Smooth muscle cell of the coronary artery (primary cell): ENCODE measurements around the gene CCHCR1. TPM values are rescaled to one million over a fixed set of nuclear protein-coding genes. Genes with fewer than 3 reads are reported as not detected.

ENCODE experiments used
- total RNA-seq: library from RNA; depleted of rRNA; stranded (reverse); fragments of >200 nt; gene quantifications from 2 replicates; pipeline ENCODE4 v1.2.3, GENCODE V29; 2014; ENCODE audit warnings: low replicate concordance

Gene CCHCR1, protein sequence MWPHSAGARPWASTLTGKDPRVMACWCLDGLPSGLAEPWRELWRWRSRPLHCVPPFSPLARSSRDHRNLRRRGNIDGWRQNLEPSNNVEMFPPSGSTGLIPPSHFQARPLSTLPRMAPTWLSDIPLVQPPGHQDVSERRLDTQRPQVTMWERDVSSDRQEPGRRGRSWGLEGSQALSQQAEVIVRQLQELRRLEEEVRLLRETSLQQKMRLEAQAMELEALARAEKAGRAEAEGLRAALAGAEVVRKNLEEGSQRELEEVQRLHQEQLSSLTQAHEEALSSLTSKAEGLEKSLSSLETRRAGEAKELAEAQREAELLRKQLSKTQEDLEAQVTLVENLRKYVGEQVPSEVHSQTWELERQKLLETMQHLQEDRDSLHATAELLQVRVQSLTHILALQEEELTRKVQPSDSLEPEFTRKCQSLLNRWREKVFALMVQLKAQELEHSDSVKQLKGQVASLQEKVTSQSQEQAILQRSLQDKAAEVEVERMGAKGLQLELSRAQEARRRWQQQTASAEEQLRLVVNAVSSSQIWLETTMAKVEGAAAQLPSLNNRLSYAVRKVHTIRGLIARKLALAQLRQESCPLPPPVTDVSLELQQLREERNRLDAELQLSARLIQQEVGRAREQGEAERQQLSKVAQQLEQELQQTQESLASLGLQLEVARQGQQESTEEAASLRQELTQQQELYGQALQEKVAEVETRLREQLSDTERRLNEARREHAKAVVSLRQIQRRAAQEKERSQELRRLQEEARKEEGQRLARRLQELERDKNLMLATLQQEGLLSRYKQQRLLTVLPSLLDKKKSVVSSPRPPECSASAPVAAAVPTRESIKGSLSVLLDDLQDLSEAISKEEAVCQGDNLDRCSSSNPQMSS
- 13.1 and 14.2 TPM in 2 replicates for total RNA-seq

DNA sequence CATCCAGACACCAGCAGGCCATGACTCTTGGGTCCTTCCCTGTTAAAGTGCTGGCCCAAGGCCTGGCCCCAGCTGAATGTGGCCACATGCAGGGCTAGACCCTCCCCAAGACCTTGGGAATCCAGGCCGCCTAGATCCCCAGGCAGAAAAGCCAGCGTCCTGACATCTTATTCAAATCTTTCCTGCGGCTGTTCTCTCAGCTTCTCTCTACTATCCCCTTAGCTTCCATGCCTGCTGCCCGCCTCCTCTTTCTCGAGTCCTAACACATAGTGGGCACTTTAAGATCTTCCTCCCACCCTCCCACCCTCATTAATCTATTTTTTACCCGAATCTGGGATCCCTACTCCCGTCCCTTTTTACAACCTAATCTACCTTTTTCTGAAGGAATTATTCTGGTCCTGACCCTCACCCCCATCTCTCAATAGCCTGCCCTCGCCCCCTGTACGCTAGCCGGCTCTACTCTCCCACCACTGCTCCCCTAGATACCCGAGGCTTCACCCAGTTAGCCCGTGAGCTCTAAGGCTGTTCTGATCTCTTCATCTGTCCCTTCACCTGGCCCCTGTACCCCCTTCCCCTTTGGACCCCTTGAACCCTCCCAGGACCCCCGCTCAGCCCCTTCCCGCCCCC lies at the start of gene CCHCR1:
CCHCR1 (minus strand) TSS at position 290 of the 627 bp plus-strand sequence; CDS start at position 88, 202 bp downstream.

DNA sequence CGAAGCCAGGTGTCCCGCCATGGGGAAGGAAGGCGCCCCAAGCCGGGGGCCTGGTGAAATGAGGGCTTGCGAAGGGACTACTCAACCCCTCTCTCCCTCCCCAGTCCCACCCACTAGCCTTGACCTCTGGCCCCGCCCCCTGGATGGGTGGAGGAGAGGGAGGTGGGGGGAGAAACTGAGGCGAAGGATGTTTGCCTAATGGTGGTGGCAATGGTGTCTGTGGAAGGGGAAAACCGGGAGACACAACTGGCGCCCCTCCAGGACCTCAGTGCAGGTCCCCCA lies 12.9 kb upstream of the CCHCR1 start, which contains the start of gene POU5F1:
POU5F1 (minus strand) TSS at position 83 of the 282 bp plus-strand sequence; CDS start at position 21, 62 bp downstream.

DNA sequence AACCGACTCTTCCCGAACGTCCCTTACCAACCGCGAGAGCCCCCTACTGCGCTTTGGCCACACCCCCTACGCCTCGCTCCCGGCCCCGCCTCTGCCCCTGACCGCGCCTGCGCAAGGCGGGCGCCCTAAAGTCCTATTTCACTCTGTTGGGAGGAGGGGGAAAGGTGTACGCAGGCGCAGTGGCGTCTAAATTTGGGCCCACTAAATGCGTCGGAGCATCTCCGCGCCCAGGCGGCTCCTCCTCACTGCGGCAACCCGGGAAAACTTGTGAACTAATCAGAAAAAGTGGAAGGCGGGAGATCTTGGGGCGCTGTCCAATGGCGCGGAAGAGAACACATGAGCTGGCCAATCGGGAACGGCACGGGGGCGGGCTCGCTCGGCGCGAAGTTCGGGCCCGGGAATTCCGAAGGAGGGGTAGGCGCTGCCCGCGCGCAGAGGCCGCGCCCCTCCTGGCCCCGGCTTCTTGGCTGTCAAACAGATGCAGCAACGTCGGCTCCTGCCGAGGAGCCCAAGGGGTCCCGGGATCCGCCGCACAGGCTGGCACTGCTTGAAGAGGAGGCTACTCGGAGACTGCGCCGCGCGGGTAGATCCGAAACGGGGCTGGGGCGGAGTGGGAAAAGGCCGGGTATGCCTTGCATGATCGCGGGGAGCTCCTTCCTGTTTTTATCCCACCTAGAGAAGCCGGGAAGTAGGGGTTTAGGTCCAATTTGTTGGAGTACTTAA lies 699 bp upstream of the CCHCR1 start, which contains the start of gene TCF19:
TCF19 (plus strand) TSS at position 450 of the 723 bp plus-strand sequence. CDS start 881 bp downstream, outside the sequence.

DNA sequence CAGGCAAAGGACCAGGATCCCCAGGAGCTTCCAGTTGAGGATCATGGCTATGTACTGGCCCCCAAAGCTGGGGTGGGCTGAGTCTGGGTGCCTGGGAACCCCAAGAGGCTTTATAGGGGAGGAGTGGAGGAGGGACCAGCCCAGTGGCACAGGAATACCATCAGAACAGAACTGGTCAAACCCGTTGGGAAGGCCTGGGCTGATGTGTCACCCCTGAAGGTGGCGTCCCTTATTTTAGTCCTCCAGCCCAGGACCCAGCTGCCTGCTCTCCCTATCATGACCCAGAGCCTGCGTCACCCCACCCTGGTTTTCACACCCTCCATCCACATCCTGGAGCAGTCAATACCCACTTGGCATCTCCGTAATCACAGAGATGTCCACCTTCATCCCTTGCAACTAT lies 18.6 kb downstream of the CCHCR1 start, which contains the start of gene PSORS1C2:
PSORS1C2 (minus strand) TSS at position 85 of the 400 bp plus-strand sequence; CDS start at position 45, 40 bp downstream.

DNA sequence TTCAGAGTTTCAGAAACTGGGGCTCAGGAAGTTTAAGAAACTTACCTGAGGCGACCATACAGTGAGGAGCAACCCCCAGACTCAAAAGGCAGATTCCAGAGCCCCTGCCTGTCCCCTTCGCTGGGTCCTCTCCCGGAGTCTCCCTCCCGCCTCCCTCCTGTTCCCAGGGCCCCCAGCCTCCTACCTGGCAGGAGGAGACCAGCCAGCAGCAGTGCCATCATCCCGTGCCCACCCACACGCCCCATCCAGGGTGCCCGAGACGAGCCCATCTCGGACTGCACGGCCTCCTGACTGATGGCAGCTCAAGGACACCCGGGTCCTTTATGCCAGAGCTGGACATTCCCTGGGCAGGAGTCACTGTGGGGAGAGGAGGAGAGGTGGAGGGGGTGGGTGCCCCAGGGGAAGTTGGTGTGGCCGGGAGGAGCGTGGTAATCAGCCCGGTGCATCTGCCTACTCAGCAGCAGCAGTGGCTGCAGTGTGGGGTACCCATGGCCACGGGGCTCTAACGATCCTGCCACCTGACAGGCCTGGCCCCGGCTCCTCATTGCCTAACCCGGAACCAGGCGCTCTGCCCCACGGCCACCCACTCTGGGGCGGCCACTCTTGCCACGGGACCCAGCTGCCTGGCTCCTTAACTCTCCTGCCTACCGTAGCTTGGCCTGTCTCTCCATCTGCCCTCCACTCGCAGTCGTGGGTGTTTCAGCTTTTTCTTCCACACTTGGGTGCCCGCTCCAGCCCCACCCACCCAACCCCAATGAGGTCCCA lies 37.3 kb downstream of the CCHCR1 start, which contains the start of gene CDSN:
CDSN (minus strand) TSS at position 296 of the 765 bp plus-strand sequence; CDS start at position 269, 27 bp downstream.

DNA sequence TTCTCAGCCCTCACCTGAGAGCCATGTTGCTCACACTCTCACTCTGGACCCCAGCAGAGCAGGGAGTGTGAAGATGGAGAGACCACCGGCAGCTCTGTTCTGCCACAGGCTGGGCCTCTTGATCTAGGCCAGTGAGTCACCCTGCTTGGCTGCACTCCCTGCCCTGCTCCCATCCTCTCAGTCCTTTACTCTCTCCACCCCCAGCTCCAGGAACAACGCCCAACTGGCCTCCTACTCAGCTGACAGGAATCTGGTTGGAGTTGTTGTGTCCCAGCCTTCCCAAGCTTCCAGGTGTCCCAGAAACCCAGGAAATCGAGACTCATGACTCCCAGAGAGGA lies 43.1 kb downstream of the CCHCR1 start, which contains the start of gene PSORS1C1:
PSORS1C1 (plus strand) TSS at position 260 of the 338 bp plus-strand sequence. CDS start 14,833 bp downstream, outside the sequence.

DNA sequence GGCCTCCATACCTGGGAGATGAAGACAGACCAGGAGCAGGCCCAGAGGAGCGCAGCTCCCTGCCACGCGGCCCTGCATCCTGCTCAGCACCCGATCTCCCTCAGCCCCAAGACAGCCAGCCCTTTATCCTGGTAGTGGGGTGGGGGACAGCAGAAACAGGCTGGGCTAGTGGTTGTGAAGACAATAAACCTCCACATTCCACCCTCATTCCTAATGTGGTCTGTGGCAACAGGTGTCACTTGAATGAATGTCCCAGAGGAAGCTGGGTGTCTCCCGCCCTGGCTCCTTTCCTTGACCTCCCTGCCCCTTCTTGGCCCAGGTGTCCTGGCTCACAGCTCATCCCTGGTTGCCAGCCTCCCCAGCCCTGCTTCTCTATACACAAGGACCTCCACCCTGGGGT lies 45.1 kb downstream of the CCHCR1 start, which contains the start of gene C6orf15:
C6orf15 (minus strand) TSS at position 98 of the 400 bp plus-strand sequence; CDS start at position 78, 20 bp downstream.

Other genes with a start within 250 kb of the CCHCR1 start
- 8.4 and 11.7 TPM in 2 replicates for gene GTF2H4, start 249.6 kb downstream of the CCHCR1 start, total RNA-seq
- gene VARS2, start 243.6 kb downstream of the CCHCR1 start, total RNA-seq: 12.3 and 15.7 TPM in 2 replicates
- gene SFTA2, start 225.6 kb downstream of the CCHCR1 start, total RNA-seq: not detected in 2 replicates
- not detected in 2 replicates for gene MUCL3, start 216.8 kb downstream of the CCHCR1 start, total RNA-seq
- not detected in 2 replicates for gene MUC21, start 174.1 kb downstream of the CCHCR1 start, total RNA-seq
- gene MUC22, start 147.3 kb downstream of the CCHCR1 start, total RNA-seq: not detected in 2 replicates
- 0.08 TPM in 1 of 2 replicates, not detected in the other for gene C6orf15, start 45.2 kb downstream of the CCHCR1 start, total RNA-seq
- gene PSORS1C1, start 43.0 kb downstream of the CCHCR1 start, total RNA-seq: 1.2 and 1.5 TPM in 2 replicates
- gene CDSN, start 37.4 kb downstream of the CCHCR1 start, total RNA-seq: not detected in 2 replicates
- gene PSORS1C2, start 18.7 kb downstream of the CCHCR1 start, total RNA-seq: 0.08 TPM in 1 of 2 replicates, not detected in the other
- 1.3 and 6.6 TPM in 2 replicates for gene TCF19, start 787 bp upstream of the CCHCR1 start, total RNA-seq
- not detected in 2 replicates for gene POU5F1, start 12.9 kb upstream of the CCHCR1 start, total RNA-seq
- 103 and 155 TPM in 2 replicates for gene HLA-C, start 114.3 kb upstream of the CCHCR1 start, total RNA-seq
- gene HLA-B, start 199.4 kb upstream of the CCHCR1 start, total RNA-seq: 195 and 476 TPM in 2 replicates
- gene MICA, start 245.8 kb upstream of the CCHCR1 start, total RNA-seq: 31.5 and 118 TPM in 2 replicates